ENCODE results near the gene MAML2. TPM values are rescaled to one million over a fixed set of nuclear protein-coding genes. Genes with fewer than 3 reads are reported as not detected.

MAML2 gene
- total and polyA plus RNA-seq, 2 of the 13 experiments (the other 11 are each of a cell fraction or from before 2014, with no cell fraction given) = 2.3 to 25.9 TPM

DNA sequence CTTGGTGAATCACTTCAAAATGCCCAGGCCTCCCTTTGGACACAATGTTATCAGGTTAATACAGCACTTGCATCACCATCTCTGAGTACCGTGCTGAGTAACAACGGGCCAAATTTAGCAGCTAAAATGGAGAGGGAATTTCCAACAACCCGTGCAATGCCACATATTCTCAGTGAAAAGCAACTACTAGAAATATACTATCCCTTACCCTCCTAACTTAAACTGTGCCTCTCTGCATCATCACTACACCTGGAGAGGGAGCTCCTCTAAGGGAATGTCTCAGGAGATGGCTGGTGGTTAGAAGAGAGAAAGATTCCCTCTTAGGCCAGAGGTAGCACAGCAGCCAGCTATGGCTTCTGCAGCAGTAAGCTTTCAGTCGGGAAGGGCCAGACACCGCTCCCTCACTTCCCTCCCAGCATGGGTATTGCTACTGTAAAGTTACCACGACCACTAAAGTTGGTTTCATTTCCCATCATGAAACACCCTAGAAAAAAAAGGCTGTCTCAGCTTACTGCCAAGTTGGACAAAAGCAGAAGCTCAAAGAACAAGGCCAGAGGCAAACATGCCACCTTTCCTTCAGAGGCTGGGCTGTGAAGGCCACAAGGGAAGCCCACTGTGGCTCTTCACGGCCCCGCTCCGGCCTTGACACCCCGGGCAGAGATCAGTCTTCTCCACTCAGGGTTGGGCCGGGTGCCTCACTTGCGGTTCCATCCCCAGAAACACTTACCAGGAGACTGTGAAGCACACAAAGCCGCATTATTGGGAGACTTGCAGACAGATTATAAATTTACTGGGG is 3.9 kb downstream of the MAML2 start (continued):
- TF ChIP-seq SRSF9 (IDR thresholded peaks at IDR 0.05; ENCODE audit: borderline replicate concordance, insufficient read depth, low read depth, low read length, poor library complexity, severe bottlenecking) (no peak), ETV6 (CRISPR knock-in tag; conservative IDR thresholded peaks at IDR 0.05) (no peak), ZFY (CRISPR knock-in tag; IDR thresholded peaks at IDR 0.05) (peak; percentile 54), ZNF83 (CRISPR knock-in tag; IDR thresholded peaks at IDR 0.05; ENCODE audit: borderline replicate concordance) (no peak), PITX1 (CRISPR knock-in tag; IDR thresholded peaks at IDR 0.05) (0 out of 2 replicates have a peak, but pooled peaks have one; percentile 19), CREB1 (IDR thresholded peaks at IDR 0.05) (no peak), CREB1 (CRISPR knock-in tag; IDR thresholded peaks at IDR 0.05) (no peak), NR2F1 (CRISPR knock-in tag; IDR thresholded peaks at IDR 0.05) (no peak), ZEB1 (IDR thresholded peaks at IDR 0.05; ENCODE audit: insufficient replicate concordance, low read depth) (no peak), ZNF619 (CRISPR knock-in tag; IDR thresholded peaks at IDR 0.05) (no peak), ATM (IDR thresholded peaks at IDR 0.05; ENCODE audit: borderline replicate concordance) (no peak), ARNT (IDR thresholded peaks at IDR 0.05) (no peak), TSC22D2 (CRISPR knock-in tag; IDR thresholded peaks at IDR 0.05; ENCODE audit: borderline replicate concordance) (no peak), ZSCAN21 (CRISPR knock-in tag; IDR thresholded peaks at IDR 0.05; ENCODE audit: borderline replicate concordance) (no peak), ZMAT3 (CRISPR knock-in tag; conservative IDR thresholded peaks at IDR 0.05) (0 out of 2 replicates have a peak, but pooled peaks have one; percentile 53), KLF12 (CRISPR knock-in tag; IDR thresholded peaks at IDR 0.05; ENCODE audit: borderline replicate concordance) (no peak), HHEX (CRISPR knock-in tag; IDR thresholded peaks at IDR 0.05) (no peak), GATA4 (IDR thresholded peaks at IDR 0.05; ENCODE audit: borderline replicate concordance, low read depth) (no peak), MAFK (conservative IDR thresholded peaks at IDR 0.05 in 1 of 2, IDR thresholded peaks at IDR 0.05 in 1 of 2; ENCODE audit: low read length in 2 of 2) (no peak), FOXK1 (CRISPR knock-in tag; IDR thresholded peaks at IDR 0.05; ENCODE audit: borderline replicate concordance, low read depth) (no peak), ZFP62 (CRISPR knock-in tag; IDR thresholded peaks at IDR 0.05) (no peak)
- TF ChIP-seq, protein P1, sequence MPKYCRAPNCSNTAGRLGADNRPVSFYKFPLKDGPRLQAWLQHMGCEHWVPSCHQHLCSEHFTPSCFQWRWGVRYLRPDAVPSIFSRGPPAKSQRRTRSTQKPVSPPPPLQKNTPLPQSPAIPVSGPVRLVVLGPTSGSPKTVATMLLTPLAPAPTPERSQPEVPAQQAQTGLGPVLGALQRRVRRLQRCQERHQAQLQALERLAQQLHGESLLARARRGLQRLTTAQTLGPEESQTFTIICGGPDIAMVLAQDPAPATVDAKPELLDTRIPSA (CRISPR knock-in tag; IDR thresholded peaks at IDR 0.05; ENCODE audit: borderline replicate concordance) = no peak
- TF ChIP-seq, protein P2, sequence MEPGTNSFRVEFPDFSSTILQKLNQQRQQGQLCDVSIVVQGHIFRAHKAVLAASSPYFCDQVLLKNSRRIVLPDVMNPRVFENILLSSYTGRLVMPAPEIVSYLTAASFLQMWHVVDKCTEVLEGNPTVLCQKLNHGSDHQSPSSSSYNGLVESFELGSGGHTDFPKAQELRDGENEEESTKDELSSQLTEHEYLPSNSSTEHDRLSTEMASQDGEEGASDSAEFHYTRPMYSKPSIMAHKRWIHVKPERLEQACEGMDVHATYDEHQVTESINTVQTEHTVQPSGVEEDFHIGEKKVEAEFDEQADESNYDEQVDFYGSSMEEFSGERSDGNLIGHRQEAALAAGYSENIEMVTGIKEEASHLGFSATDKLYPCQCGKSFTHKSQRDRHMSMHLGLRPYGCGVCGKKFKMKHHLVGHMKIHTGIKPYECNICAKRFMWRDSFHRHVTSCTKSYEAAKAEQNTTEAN (CRISPR knock-in tag; conservative IDR thresholded peaks at IDR 0.05) = no peak
- TF ChIP-seq, protein P3, sequence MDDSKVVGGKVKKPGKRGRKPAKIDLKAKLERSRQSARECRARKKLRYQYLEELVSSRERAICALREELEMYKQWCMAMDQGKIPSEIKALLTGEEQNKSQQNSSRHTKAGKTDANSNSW (CRISPR knock-in tag; IDR thresholded peaks at IDR 0.05; ENCODE audit: borderline replicate concordance) = no peak
- TF ChIP-seq, protein P4, sequence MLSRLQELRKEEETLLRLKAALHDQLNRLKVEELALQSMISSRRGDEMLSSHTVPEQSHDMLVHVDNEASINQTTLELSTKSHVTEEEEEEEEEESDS (CRISPR knock-in tag; IDR thresholded peaks at IDR 0.05; ENCODE audit: borderline replicate concordance) = no peak
